Cerebellar nuclear complex (tissue), 1 donor: ENCODE data around the gene DAZ4.
"Not testable (repeated sequence)": the region's sequence is repeated elsewhere in the genome, so short reads cannot be mapped to it uniquely, and the experiment has no call there.

Experiments
- DNase-seq, 2 experiments: peaks; one replicate each; lab custom pipeline; 2025; lab: John Stamatoyannopoulos, UW

DAZ4 gene

GRCh38 chrY:24833619-24834018 lies at the start of gene DAZ4:
DAZ4 (plus strand) TSS chrY:24833919; CDS start chrY:24834127, 208 bp downstream.
- DNase-seq: not testable (repeated sequence)

GRCh38 chrY:24813293-24813692 lies 20.4 kb upstream of the DAZ4 start, which contains the start of gene DAZ3:
DAZ3 (minus strand) TSS chrY:24813393; CDS start chrY:24813185, 208 bp downstream.
- not testable (repeated sequence) for DNase-seq

- not testable (repeated sequence) for DNase-seq
Measured at GRCh38 chrY:24821836-24822235, 11.9 kb upstream of the DAZ4 start.

- not testable (repeated sequence) for DNase-seq
Measured at GRCh38 chrY:24824184-24824879, 9.4 kb upstream of the DAZ4 start.

- not testable (repeated sequence) for DNase-seq
Measured at GRCh38 chrY:24825069-24825468, 8.7 kb upstream of the DAZ4 start.
